NT2/D1 (cell line): ENCODE data around the gene IFNB1.

Source experiments
- YY1 ChIP-seq: IDR thresholded peaks from 2 replicates; pipeline ENCODE4 v1.6.1; 2011; ENCODE audit not compliant: insufficient read length, insufficient read depth
- ZNF274 ChIP-seq: IDR thresholded peaks from 2 replicates; pipeline ENCODE4 v1.6.1; 2011; ENCODE audit warnings: mild to moderate bottlenecking, low read depth, low read length

- no peak for TF ChIP-seq ZNF274
- TF ChIP-seq YY1, result no peak
Measured at GRCh38 chr9:21060919-21061561, 16.7 kb downstream of the IFNB1 start.
